Measurements from ENCODE around the gene PI4K2A.

PI4K2A gene

DNA sequence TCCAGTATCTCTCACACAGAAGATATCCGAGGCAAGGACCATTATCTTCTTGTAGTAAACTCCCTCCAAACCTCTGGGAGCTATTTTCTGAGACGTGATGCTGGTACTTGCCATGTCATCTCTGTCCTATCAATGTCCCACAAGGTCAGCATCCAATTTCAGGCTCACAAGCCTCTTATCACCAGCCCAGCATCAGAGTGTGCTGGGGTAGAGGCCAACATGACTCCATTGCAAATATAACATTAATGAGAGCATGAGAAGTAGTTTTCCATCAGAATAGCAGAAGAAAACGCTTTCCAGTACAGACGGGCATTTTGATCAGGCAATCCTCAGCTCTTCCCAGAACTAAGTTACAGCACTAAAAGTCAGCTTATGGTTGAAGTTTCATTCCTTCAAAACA lies 12.7 kb upstream of the PI4K2A start:
- Histone ChIP-seq H3K4me2 (ENCODE audit: low read depth, low read length, poor library complexity, severe bottlenecking) (no peak overlapping the region), H3K9me3 (ENCODE audit: insufficient read depth, low read length) (no peaks in the 10 kb centered on the region), H3K9ac (ENCODE audit: low read length) (no peak overlapping the region), H3K79me2 (ENCODE audit: insufficient read depth, low read length) (no peaks in the 10 kb centered on the region), H2AFZ (ENCODE audit: low read depth, low read length, severe bottlenecking) (no peak overlapping the region), H3K4me3 (ENCODE audit: insufficient read depth, low read length, poor library complexity, severe bottlenecking) (no peak overlapping the region), H3K9me2 (replicated peaks; ENCODE audit: insufficient read depth, low read length) (no peaks in the 10 kb centered on the region), H3K27ac (ENCODE audit: low read depth, low read length) (no peak overlapping the region), H3F3A (ENCODE audit: insufficient read depth) (no peaks in the 10 kb centered on the region), H4K20me1 (ENCODE audit: low read depth, low read length) (no peaks in the 10 kb centered on the region), H3K36me3 (ENCODE audit: low read length) (no peaks in the 10 kb centered on the region), H3K27me3 (ENCODE audit: low read length) (no peaks in the 10 kb centered on the region)
- no peak for TF ChIP-seq CTCF (IDR thresholded peaks at IDR 0.05; ENCODE audit: insufficient read depth, low read length, poor library complexity, severe bottlenecking)
- no peak for TF ChIP-seq EZH2phosphoT487 (conservative IDR thresholded peaks at IDR 0.05; ENCODE audit: low read length)

DNA sequence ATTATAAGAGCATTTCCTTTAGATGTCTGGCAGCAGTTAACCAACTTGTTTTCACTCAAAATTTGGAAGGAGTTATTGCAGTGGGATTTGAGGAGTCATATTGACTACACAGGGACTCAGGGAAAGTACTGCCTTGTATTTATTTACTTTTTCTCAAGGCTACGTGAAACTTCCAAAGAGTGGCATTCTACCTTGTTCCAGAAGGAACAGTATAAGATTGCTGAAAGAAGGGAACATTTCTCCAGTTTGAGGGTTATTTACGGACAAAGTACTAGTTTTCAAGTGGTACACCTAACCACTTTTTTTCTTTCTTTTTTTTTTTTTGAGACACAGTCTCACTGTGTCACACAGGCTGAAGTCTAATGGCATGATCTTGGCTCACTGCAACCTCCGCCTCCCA lies 12.2 kb upstream of the PI4K2A start:
- Histone ChIP-seq H2AFZ (ENCODE audit: low read depth, low read length, severe bottlenecking) (no peak overlapping the region), H3K79me2 (ENCODE audit: insufficient read depth, low read length) (no peaks in the 10 kb centered on the region), H3K9me2 (replicated peaks; ENCODE audit: insufficient read depth, low read length) (no peaks in the 10 kb centered on the region), H3K9ac (ENCODE audit: low read length) (no peak overlapping the region), H3K4me2 (ENCODE audit: low read depth, low read length, poor library complexity, severe bottlenecking) (no peak overlapping the region), H3F3A (ENCODE audit: insufficient read depth) (no peaks in the 10 kb centered on the region), H4K20me1 (ENCODE audit: low read depth, low read length) (no peaks in the 10 kb centered on the region), H3K36me3 (ENCODE audit: low read length) (no peaks in the 10 kb centered on the region), H3K27me3 (ENCODE audit: low read length) (no peaks in the 10 kb centered on the region), H3K9me3 (ENCODE audit: insufficient read depth, low read length) (no peaks in the 10 kb centered on the region), H3K27ac (ENCODE audit: low read depth, low read length) (no peak overlapping the region), H3K4me3 (ENCODE audit: insufficient read depth, low read length, poor library complexity, severe bottlenecking) (no peak overlapping the region)
- TF ChIP-seq CTCF (IDR thresholded peaks at IDR 0.05; ENCODE audit: insufficient read depth, low read length, poor library complexity, severe bottlenecking), result no peak
- no peak for TF ChIP-seq EZH2phosphoT487 (conservative IDR thresholded peaks at IDR 0.05; ENCODE audit: low read length)

DNA sequence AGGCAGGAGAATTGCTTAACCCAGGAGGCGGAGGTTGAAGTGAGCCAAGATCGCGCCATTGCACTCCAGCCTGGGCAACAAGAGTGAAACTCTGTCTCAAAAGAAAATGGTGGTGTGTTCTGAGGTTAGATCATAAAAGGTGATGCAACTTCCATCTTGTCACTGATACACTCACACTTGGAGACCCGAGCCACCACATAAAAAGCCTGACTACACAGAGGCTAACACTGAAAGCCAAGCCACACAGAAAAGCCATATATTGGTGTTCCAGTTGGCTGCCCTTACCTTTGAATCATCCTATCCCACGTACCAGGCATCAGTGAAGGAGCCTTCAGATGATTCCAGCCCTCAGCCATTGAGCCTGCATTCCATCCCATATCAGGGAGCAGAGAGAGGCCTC lies 11.2 kb upstream of the PI4K2A start:
- no peak overlapping the region for H3K27ac ChIP-seq (ENCODE audit: low read depth, low read length)
- no peak overlapping the region for H2AFZ ChIP-seq (ENCODE audit: low read depth, low read length, severe bottlenecking)
- no peak overlapping the region for H3K9ac ChIP-seq (ENCODE audit: low read length)
- no peaks in the 10 kb centered on the region for H3K79me2 ChIP-seq (ENCODE audit: insufficient read depth, low read length)
- no peaks in the 10 kb centered on the region for H4K20me1 ChIP-seq (ENCODE audit: low read depth, low read length)
- no peaks in the 10 kb centered on the region for H3K9me3 ChIP-seq (ENCODE audit: insufficient read depth, low read length)
- TF ChIP-seq CTCF (IDR thresholded peaks at IDR 0.05; ENCODE audit: insufficient read depth, low read length, poor library complexity, severe bottlenecking), result no peak
- no peak for TF ChIP-seq EZH2phosphoT487 (conservative IDR thresholded peaks at IDR 0.05; ENCODE audit: low read length)
- H3K36me3 ChIP-seq (ENCODE audit: low read length), result no peaks in the 10 kb centered on the region
- no peak overlapping the region for H3K4me3 ChIP-seq (ENCODE audit: insufficient read depth, low read length, poor library complexity, severe bottlenecking)
- H3K4me2 ChIP-seq (ENCODE audit: low read depth, low read length, poor library complexity, severe bottlenecking), result no peak overlapping the region
- no peaks in the 10 kb centered on the region for H3K9me2 ChIP-seq (replicated peaks; ENCODE audit: insufficient read depth, low read length)
- no peaks in the 10 kb centered on the region for H3K27me3 ChIP-seq (ENCODE audit: low read length)
- H3F3A ChIP-seq (ENCODE audit: insufficient read depth), result no peaks in the 10 kb centered on the region

DNA sequence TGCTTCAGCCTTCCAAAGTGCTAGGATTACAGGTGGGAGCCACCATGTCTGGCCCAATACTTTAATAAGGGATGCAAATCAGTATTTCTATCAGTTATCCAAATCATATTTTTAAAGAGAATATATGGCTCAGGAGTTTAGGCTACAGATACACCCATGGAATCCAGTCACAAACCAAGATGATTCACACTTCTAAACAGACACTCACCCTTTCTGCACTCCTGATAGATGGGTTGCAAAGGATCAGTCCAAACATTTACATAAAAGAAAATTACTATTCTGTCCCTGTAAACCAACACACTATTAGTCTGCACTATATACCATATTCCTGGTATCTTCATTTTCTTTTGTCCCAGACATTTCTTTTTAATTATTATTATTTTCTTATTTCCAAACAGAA lies 9.4 kb upstream of the PI4K2A start:
- Histone ChIP-seq H3F3A (ENCODE audit: insufficient read depth) (no peaks in the 10 kb centered on the region), H3K27ac (ENCODE audit: low read depth, low read length) (no peak overlapping the region), H3K79me2 (ENCODE audit: insufficient read depth, low read length) (no peaks in the 10 kb centered on the region), H2AFZ (ENCODE audit: low read depth, low read length, severe bottlenecking) (no peak overlapping the region), H3K9ac (ENCODE audit: low read length) (no peak overlapping the region), H3K4me2 (ENCODE audit: low read depth, low read length, poor library complexity, severe bottlenecking) (no peak overlapping the region), H3K9me2 (replicated peaks; ENCODE audit: insufficient read depth, low read length) (no peaks in the 10 kb centered on the region), H4K20me1 (ENCODE audit: low read depth, low read length) (no peaks in the 10 kb centered on the region), H3K27me3 (ENCODE audit: low read length) (no peaks in the 10 kb centered on the region), H3K4me3 (ENCODE audit: insufficient read depth, low read length, poor library complexity, severe bottlenecking) (no peak overlapping the region), H3K9me3 (ENCODE audit: insufficient read depth, low read length) (no peaks in the 10 kb centered on the region), H3K36me3 (ENCODE audit: low read length) (no peaks in the 10 kb centered on the region)
- TF ChIP-seq CTCF (IDR thresholded peaks at IDR 0.05; ENCODE audit: insufficient read depth, low read length, poor library complexity, severe bottlenecking) (no peak), EZH2phosphoT487 (conservative IDR thresholded peaks at IDR 0.05; ENCODE audit: low read length) (no peak)
